ENCODE data around the gene RBKS. TPM values are rescaled to one million over a fixed set of nuclear protein-coding genes. Genes with fewer than 3 reads are reported as not detected.

RBKS gene
- total and polyA plus RNA-seq, 2 donors (not counting 1 experiment from before 2014, with no cell fraction given) = 1.3 to 2.6 TPM

DNA sequence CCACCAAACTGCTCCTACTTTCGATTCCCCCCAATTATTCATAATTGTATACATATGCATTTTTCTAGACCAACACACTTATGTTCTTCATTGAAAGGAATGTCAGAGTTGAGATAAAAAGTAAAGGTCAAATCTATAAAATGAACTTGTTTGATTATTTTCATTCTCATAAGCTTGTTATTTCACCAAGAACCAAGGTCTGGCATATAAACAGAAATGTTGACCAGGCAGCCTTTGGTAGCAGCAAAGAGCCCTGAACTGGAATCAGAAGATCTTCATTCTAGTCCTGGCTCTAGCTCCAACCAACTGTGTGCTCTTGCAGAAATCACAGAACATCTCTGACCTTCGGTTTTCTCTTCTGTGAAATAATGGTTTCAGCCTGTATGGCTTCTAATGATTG lies 42.9 kb downstream of the RBKS start:
- Histone ChIP-seq H4K20me1 (ENCODE audit: control insufficient read depth, extremely low read depth, insufficient read depth, low read length) (no peaks in the 10 kb centered on the region), H3K4me3 (replicated peaks in 1 of 4; ENCODE audit: control extremely low read depth in 1 of 4, insufficient read depth in 1 of 4, low read depth in 3 of 4, low read length in 4 of 4) (no peak overlapping the region), H3K9ac (ENCODE audit: insufficient read depth, low read length) (no peak overlapping the region), H3K36me3 (ENCODE audit: control insufficient read depth, insufficient read depth, low read length) (no peaks in the 10 kb centered on the region), H3K27me3 (ENCODE audit: control insufficient read depth, insufficient read depth, low read length) (no peaks in the 10 kb centered on the region), H3K4me1 (ENCODE audit: control insufficient read depth, extremely low read depth, insufficient read depth, low read length) (no peaks in the 10 kb centered on the region), H3K27ac (ENCODE audit: insufficient read depth, low read length) (no peak overlapping the region), H3K79me2 (ENCODE audit: control insufficient read depth, insufficient read depth, low read length) (no peaks in the 10 kb centered on the region), H3K9me3 (ENCODE audit: control insufficient read depth, insufficient read depth, low read depth, low read length) (no peaks in the 10 kb centered on the region), H3K4me2 (ENCODE audit: extremely low read depth, insufficient read depth, low read length) (no peak overlapping the region), H2AFZ (ENCODE audit: low read length) (no peak overlapping the region)
- no peak for DNase-seq (ENCODE audit: low read depth in 2 of 2)
- TF ChIP-seq EZH2 (IDR thresholded peaks at IDR 0.05; ENCODE audit: low read length, missing control alignments) (no peak), CTCF (conservative IDR thresholded peaks at IDR 0.05 in 1 of 2, IDR thresholded peaks at IDR 0.05 in 1 of 2; ENCODE audit: low read depth in 1 of 2, low read length in 2 of 2) (no peak)

DNA sequence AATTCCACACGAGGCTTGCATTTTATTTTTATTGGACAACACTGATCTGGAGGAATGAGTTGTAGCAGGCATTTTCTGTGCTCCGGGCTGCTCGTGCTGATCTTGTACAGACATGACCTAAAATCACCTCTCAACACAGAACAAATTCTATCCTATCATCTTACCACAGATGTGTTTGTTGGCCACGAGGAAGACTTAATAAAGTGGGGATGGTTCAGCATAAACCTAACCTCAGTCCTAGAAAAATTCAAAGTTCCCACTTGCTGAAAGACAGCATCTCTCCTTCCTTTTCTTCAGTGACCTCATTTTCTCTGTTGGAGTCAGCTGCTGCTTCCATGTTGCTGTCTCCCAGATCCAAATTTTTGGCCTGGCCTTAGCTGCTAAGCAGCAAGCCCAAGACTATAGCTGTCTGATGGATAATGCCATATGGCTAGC lies 45.3 kb downstream of the RBKS start:
- DNase-seq (ENCODE audit: low read depth in 2 of 2) = peak in 1 of 2 donors; percentile 32
- no peaks in the 10 kb centered on the region for H3K36me3 ChIP-seq (ENCODE audit: control insufficient read depth, insufficient read depth, low read length)

GRCh38 chr2:27843992-27844391 lies 46.2 kb downstream of the RBKS start:
- Histone ChIP-seq H3K36me3 (ENCODE audit: control insufficient read depth, insufficient read depth, low read length) (no peaks in the 10 kb centered on the region), H3K27ac (ENCODE audit: insufficient read depth, low read length) (no peak overlapping the region), H3K4me3 (replicated peaks in 1 of 4; ENCODE audit: control extremely low read depth in 1 of 4, insufficient read depth in 1 of 4, low read depth in 3 of 4, low read length in 4 of 4) (no peak overlapping the region), H3K9ac (ENCODE audit: insufficient read depth, low read length) (no peak overlapping the region), H4K20me1 (ENCODE audit: control insufficient read depth, extremely low read depth, insufficient read depth, low read length) (no peaks in the 10 kb centered on the region), H3K79me2 (ENCODE audit: control insufficient read depth, insufficient read depth, low read length) (no peaks in the 10 kb centered on the region), H3K9me3 (ENCODE audit: control insufficient read depth, insufficient read depth, low read depth, low read length) (no peaks in the 10 kb centered on the region), H3K4me2 (ENCODE audit: extremely low read depth, insufficient read depth, low read length) (no peak overlapping the region), H3K4me1 (ENCODE audit: control insufficient read depth, extremely low read depth, insufficient read depth, low read length) (no peaks in the 10 kb centered on the region), H3K27me3 (ENCODE audit: control insufficient read depth, insufficient read depth, low read length) (no peaks in the 10 kb centered on the region), H2AFZ (ENCODE audit: low read length) (no peak overlapping the region)
- TF ChIP-seq CTCF (conservative IDR thresholded peaks at IDR 0.05 in 1 of 2, IDR thresholded peaks at IDR 0.05 in 1 of 2; ENCODE audit: low read depth in 1 of 2, low read length in 2 of 2) (no peak), EZH2 (IDR thresholded peaks at IDR 0.05; ENCODE audit: low read length, missing control alignments) (no peak)
- no peak for DNase-seq (ENCODE audit: low read depth in 2 of 2)

More for the DNA sequence above, 45.3 kb downstream of the RBKS start:
- H3K9me3 ChIP-seq (ENCODE audit: control insufficient read depth, insufficient read depth, low read depth, low read length) = no peaks in the 10 kb centered on the region
- H4K20me1 ChIP-seq (ENCODE audit: control insufficient read depth, extremely low read depth, insufficient read depth, low read length) = no peaks in the 10 kb centered on the region
- H3K4me1 ChIP-seq (ENCODE audit: control insufficient read depth, extremely low read depth, insufficient read depth, low read length) = no peaks in the 10 kb centered on the region
- no peaks in the 10 kb centered on the region for H3K27me3 ChIP-seq (ENCODE audit: control insufficient read depth, insufficient read depth, low read length)
- no peak overlapping the region for H2AFZ ChIP-seq (ENCODE audit: low read length)
- H3K9ac ChIP-seq (ENCODE audit: insufficient read depth, low read length) = no peak overlapping the region
- no peak overlapping the region for H3K4me3 ChIP-seq (replicated peaks in 1 of 4; ENCODE audit: control extremely low read depth in 1 of 4, insufficient read depth in 1 of 4, low read depth in 3 of 4, low read length in 4 of 4)
- no peak overlapping the region for H3K4me2 ChIP-seq (ENCODE audit: extremely low read depth, insufficient read depth, low read length)
- H3K79me2 ChIP-seq (ENCODE audit: control insufficient read depth, insufficient read depth, low read length) = no peaks in the 10 kb centered on the region
- no peak overlapping the region for H3K27ac ChIP-seq (ENCODE audit: insufficient read depth, low read length)
- TF ChIP-seq CTCF (conservative IDR thresholded peaks at IDR 0.05 in 1 of 2, IDR thresholded peaks at IDR 0.05 in 1 of 2; ENCODE audit: low read depth in 1 of 2, low read length in 2 of 2) (no peak), EZH2 (IDR thresholded peaks at IDR 0.05; ENCODE audit: low read length, missing control alignments) (no peak)
